H7 (cell line): ENCODE measurements around the gene BRF1. TPM values are rescaled to one million over a fixed set of nuclear protein-coding genes. Genes with fewer than 3 reads are reported as not detected.
"Not testable (repeated sequence)": the region's sequence is repeated elsewhere in the genome, so short reads cannot be mapped to it uniquely, and the experiment has no call there.

Source experiments
- DNase-seq: peaks from one replicate; pipeline ENCODE4 v3.0.0; 2012
- H3K27me3 ChIP-seq: 2 replicates; pipeline ENCODE4 v1.6.0; 2011; ENCODE audit warnings: mild to moderate bottlenecking, low read length; ENCODE audit not compliant: control insufficient read depth, insufficient read depth
- H3K36me3 ChIP-seq: replicated peaks from 2 replicates; pipeline ENCODE4 v1.5.1; 2011; ENCODE audit warnings: low read length; ENCODE audit not compliant: control insufficient read depth, insufficient read depth
- H3K4me3 ChIP-seq: 2 replicates; pipeline ENCODE4 v1.5.1; 2011; ENCODE audit warnings: low read depth, mild to moderate bottlenecking, control low read depth, low read length, moderate library complexity; ENCODE audit not compliant: insufficient read depth
- total RNA-seq: library from RNA; depleted of rRNA; stranded (reverse); fragments of >200 nt; shearing (Covaris generic); gene quantifications from 2 replicates; pipeline ENCODE4 v1.2.3, GENCODE V29; 2014

BRF1 gene
- total RNA-seq, 1 experiment from 2014 or later, result 18.5 TPM

DNA sequence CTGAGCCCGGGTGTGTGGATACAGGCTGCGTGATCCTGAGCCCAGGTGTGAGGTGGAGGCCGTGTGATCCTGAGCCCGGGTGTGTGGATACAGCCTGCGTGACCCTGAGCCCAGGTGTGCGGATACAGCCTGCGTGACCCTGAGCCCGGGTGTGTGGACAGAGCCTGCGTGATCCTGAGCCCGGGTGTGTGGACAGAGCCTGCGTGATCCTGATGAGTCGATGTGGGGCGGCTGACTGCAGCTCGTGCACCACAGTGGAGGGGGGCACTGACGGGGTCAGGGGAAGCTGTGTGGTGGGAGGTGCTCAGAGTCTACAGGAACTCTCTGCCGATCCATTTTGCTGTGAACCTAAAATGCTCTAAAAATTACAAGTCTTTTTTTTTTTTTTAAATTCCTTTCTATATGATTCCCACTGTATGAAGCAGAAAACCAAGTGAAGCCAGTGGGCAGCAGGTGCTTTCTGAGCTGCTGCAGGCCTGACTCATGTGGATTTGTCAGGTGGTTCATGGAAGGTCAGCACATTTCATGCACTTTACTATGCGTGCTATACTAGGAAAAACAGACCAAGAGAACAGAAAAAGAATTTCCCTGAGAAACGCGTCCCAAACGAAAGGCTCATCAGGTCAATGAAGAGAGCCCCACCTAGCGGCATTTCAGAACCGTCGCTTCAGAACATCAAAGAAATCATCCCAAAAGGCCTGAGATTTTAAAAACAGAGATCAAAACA, 19.3 kb downstream of the BRF1 start:
- H3K27me3 ChIP-seq, result no peaks in the 10 kb centered on the region
- peak; percentile 90 for DNase-seq
- H3K4me3 ChIP-seq, result no peak overlapping the region
- H3K36me3 ChIP-seq, result no peaks in the 10 kb centered on the region; the same call in 1 of the 2 replicates

DNA sequence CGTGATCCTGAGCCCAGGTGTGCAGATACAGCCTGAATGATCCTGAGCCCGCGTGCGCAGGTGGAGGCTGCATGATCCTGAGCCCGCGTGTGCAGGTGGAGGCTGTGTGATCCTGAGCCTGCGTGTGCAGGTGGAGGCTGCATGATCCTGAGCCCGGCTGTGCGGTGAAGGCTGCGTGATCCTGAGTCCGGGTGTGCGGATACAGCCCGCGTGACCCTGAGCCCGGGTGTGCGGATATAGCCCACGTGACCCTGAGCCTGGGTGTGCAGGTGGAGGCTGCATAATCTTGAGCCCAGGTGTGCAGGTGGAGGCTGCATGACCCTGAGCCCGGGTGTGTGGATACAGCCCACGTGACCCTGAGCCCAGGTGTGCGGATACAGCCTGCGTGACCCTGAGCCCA, 20.3 kb downstream of the BRF1 start:
- peak; percentile 33 for DNase-seq

GRCh38 chr14:105279642-105280361, 21.0 kb downstream of the BRF1 start:
- H3K36me3 ChIP-seq, result no peaks in the 10 kb centered on the region
- DNase-seq, result peak; percentile 9
- H3K27me3 ChIP-seq, result no peaks in the 10 kb centered on the region
- no peak overlapping the region for H3K4me3 ChIP-seq

More for the DNA sequence above, 20.3 kb downstream of the BRF1 start:
- Histone ChIP-seq H3K27me3 (no peaks in the 10 kb centered on the region), H3K4me3 (no peak overlapping the region), H3K36me3 (no peaks in the 10 kb centered on the region; the same call in 1 of the 2 replicates)

GRCh38 chr14:105277448-105277847, 23.4 kb downstream of the BRF1 start:
- H3K27me3 ChIP-seq, H3K36me3 ChIP-seq, DNase-seq, H3K4me3 ChIP-seq: not testable (repeated sequence)

DNA sequence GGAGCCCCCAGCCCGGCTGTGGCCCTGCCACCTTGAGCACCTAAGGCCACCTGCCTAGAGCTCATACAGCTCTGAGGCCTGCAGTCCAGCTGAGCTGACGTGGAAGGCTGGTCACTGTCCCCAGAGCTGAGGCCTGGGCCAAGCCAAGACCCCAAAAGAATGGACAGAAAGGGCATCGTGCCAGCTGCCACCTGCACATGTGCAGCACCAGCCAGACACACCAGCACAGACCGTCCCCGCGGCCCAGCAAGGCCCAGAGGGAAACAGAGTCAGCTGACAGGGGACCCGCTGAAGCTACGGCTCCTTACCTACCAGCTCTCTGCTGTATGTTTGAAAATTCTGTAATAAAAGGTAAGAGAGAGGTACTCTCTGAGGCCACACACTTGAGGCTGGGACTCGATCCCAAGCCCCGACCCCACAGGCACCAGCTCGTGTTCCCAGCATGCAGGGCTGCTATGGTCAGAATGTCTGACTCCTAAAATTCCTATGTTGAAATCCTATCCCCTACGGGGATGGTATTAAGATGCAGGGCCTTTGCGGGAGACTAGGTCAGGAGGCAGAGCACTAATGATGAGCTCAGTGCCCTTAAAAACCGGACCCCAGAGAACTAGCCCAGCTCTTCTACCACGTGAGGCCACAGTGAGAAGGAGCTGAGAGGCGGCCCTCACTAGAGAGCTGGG, 25.4 kb downstream of the BRF1 start:
- no peaks in the 10 kb centered on the region for H3K36me3 ChIP-seq
- no peak for DNase-seq
- no peaks in the 10 kb centered on the region for H3K27me3 ChIP-seq
- no peak overlapping the region for H3K4me3 ChIP-seq

DNA sequence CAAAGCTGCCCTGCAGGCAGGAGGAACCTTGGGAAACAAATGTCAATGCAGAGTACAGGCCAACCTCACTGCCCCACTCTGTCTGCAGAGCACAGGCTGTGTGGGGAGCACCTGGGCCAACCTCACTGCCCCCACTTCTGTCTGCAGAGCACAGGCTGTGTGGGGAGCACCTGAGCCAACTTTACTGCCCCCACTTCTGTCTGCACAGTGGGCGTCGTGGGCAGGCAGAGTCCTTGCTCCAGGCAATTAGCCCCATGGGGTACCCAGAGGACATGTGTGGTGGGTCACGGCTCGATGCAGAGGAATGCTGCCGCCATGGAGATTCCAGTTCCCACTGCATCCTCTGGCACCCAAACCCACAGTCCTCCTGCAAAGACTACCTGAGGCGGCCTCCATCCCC, 26.2 kb downstream of the BRF1 start:
- Histone ChIP-seq H3K36me3 (no peaks in the 10 kb centered on the region), H3K4me3 (no peak overlapping the region), H3K27me3 (no peaks in the 10 kb centered on the region)
- DNase-seq, result no peak

DNA sequence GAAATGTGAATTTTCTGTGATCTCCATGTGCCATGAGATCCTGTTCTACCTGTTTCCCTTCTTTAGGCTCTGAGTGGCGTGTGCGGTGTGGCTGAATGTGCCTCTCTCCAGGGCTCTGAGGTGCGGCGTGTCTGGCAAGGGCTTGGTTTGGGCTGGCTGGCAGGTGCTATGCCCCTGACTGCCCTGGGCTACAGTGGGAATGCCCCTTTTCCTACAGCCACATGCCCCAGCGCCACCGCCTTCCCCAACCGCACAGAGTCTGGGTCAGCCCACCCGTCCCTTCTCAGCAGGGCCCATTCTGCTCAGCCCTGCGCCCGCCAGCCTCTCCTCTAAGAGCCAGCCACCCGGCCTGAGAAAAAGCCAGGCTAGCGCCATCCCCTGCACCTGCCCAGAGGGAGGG, 27.7 kb downstream of the BRF1 start:
- Histone ChIP-seq H3K4me3 (no peak overlapping the region), H3K36me3 (no peaks in the 10 kb centered on the region), H3K27me3 (no peaks in the 10 kb centered on the region)
- no peak for DNase-seq

DNA sequence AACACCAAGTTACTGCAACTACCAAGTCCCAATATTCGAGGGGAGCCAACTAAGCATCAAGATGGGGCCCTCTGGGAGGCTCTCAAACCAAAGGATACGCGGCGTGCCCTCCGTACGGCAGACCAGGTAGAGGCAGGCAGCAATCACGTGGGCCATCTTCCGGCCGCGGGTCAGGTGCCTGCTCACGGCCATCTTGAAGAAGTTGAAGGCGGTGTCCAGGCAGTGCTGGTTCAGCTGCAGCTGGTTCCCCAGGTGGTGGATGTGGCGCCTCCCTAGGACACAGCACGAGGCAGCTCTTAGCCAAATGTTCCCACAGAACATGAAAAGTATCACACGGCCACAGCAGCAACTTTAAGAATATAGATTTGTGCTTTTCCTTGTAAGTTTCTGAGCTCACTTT, 28.2 kb downstream of the BRF1 start:
- no peaks in the 10 kb centered on the region for H3K36me3 ChIP-seq
- no peak for DNase-seq
- H3K4me3 ChIP-seq, result no peak overlapping the region
- H3K27me3 ChIP-seq, result no peaks in the 10 kb centered on the region

GRCh38 chr14:105271224-105271890, 29.4 kb downstream of the BRF1 start:
- H3K4me3 ChIP-seq, result no peak overlapping the region
- H3K27me3 ChIP-seq, result no peaks in the 10 kb centered on the region
- no peaks in the 10 kb centered on the region for H3K36me3 ChIP-seq
- no peak for DNase-seq

- Histone ChIP-seq H3K27me3 (no peaks in the 10 kb centered on the region), H3K36me3 (no peaks in the 10 kb centered on the region), H3K4me3 (no peak overlapping the region)
- DNase-seq, result no peak
Measured at GRCh38 chr14:105269405-105269804, 31.4 kb downstream of the BRF1 start.

DNA sequence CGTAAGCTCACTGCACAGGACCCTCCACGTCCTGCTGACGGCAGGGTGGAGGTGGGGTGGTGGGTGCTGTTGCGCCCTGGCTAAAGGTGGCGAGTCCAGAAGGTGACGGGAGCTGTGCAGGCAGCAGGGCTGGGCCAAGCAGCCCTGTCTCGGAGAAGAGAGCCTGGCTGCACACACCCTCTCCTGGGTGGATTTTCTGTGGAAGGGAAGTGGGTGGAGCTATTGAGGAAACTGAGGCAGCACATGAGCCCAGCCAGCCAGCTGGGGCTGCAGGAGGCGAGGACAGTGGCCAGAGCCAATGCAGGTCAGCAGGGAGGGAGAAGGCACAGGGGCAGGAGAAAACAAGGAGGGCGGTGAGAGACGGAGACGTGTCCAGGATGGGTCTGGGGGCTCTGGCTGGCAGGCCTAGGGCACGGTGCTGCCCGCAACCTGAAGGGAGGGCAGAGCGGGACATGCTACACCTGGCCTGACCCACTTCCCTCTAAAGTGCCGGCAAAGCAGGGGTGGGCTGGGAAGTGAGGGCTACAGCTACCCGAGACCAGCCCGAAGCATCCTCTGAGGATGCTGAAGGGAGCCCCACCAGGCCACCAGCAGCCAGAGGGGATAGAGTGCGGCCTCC, 32.0 kb downstream of the BRF1 start:
- no peak for DNase-seq
- no peak overlapping the region for H3K4me3 ChIP-seq
- no peaks in the 10 kb centered on the region for H3K27me3 ChIP-seq
- H3K36me3 ChIP-seq, result no peaks in the 10 kb centered on the region

DNA sequence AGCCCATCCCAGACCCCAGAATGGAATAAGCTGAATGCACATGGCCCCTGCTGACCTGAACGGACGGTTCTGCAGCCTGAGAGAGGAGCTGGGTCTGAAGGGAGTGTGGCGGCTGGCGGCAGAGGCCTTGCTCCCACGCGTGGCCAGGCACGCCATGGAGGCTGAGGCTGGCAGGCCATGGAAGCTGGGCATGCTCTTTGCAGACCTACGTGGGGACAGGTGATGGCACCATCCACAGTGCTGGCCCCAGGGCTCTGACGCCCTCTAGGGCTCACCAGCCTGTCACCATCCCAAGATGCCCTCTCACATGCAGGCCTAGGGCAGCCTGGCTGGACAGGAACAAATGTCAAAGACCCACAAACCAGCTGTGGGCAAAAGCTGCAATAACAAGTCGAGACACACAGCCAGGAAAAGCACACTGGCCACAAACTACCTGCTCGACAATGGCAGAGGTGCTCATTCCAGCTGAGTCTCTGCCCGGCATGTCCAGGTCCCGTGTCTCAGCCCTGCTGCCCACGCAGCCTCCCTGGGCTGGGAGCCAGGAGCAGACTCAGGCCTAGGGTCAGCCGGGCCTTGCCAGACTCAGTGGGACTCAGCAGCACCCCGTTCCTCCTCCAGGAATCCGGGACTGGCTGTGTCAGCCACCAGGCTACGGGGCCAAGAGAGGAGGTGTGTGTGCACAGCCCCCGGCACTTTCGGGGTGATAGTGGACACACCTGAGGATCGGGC, 32.8 kb downstream of the BRF1 start:
- Histone ChIP-seq H3K36me3 (no peaks in the 10 kb centered on the region), H3K27me3 (no peaks in the 10 kb centered on the region), H3K4me3 (no peak overlapping the region)
- no peak for DNase-seq

- Histone ChIP-seq H3K4me3 (no peak overlapping the region), H3K27me3 (no peaks in the 10 kb centered on the region), H3K36me3 (no peaks in the 10 kb centered on the region)
- DNase-seq, result no peak
Measured at GRCh38 chr14:105261781-105262180, 39.0 kb downstream of the BRF1 start.

- H3K4me3 ChIP-seq, result no peak overlapping the region
- no peaks in the 10 kb centered on the region for H3K27me3 ChIP-seq
- DNase-seq, result no peak
- H3K36me3 ChIP-seq, result no peaks in the 10 kb centered on the region
Measured at GRCh38 chr14:105260959-105261358, 39.8 kb downstream of the BRF1 start.
